ENCODE measurements around the gene SEPTIN6.

SEPTIN6 gene

DNA sequence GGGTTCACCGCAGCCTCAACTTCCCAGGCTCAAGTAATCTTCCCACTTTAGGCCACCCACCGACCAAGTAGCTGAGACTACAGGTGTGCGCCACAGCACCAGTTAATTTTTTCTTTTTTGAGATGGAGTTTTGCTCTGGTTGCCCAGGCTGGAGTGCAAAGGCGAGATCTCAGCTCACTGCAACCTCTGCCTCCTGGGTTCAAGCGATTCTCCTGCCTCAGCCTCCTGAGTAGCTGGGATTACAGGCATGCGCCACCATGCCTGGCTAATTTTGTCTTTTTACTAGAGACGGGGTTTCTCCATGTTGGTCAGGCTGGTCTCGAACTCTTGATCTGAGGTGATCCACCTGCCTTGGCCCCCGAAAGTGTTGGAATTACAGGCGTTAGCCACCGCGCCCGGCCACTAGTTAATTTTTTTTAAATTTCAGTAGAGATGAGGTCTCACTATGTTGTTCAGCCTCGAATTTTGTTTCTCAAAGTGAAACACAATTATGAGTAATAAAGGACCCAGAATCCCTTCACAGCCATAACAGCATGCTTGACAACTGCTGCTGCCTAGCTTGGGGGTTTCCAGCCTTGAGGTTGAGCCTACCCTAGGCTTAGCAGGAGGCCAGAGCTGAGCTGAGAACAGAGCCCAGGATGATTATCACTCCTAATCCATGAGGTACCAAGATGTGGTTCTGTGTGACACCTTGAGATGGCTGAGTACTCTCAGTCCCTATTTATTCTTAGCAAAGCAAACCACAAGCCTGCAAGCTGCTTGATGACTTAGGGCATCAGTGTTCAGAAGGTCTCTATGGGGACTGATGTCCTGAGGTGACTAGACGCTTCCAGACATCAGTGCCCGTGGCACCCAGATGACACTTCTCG is 45.2 kb downstream of the SEPTIN6 start:
- peak; percentile 56 for DNase-seq

DNA sequence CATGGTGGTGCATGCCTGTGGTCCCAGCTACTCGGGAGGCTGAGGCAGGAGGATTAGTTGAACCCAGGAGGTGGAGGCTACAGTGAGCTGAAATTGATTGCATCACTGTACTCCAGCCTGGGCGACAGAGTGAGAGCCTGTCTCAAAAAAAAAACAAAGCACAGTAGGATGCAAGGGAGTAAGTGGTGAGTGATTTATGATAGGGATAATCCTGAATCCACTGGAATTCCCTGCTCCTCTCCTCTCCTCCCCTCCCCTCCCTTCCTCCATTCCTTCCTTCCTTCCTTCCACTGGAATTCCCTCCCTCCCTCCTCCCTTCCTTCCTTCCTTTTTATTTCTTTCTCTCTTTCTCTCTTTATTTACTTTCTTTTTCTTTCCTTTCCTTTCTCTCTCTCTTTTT is 45.9 kb downstream of the SEPTIN6 start:
- DNase-seq = no peak

DNA sequence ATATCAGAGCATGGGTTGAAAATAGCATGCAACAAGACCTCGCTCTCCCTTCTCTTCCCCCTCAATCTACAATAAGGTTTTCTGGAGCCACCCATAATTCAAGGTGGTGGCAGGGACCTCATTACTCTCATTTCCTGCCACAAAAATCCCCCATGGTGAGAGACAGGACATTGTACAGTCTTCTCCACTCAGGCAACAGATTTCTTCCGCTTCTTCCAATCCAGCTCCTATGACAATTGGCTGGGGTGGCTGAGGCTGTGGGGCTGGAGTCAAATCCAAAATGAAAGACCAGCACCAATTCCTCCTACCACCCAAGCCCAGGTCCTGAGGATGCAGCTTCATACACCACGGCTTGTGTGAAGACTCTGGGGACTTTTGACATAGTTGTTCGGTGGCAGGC is 46.5 kb downstream of the SEPTIN6 start:
- DNase-seq = no peak

DNA sequence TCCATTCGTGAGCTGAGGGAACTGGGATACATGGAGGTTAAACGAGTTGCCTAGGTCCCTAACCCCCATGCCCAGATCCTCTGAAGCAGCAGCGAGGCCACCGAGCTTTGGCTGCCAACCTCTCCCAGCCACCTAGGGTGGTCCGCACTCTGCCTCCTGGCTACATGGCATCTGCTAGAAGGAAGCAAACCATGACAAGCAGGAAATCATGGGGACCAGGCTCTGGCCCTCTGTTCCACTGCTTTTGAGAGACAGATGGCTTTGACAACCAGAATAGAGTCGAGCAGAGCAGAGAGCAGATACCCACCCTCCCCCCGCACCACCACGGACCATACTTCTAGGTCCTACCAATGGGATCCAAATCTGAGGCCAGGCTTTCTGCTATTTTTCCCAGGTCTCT is 49.3 kb downstream of the SEPTIN6 start:
- DNase-seq = no peak

Data from central memory CD4-positive, alpha-beta T cell (primary cell).